OCI-LY7 (cell line): Measurements from ENCODE around the gene ATXN1.

ENCODE experiments used
- EZH2phosphoT487 ChIP-seq: fragments of 200-600 bp; sonication (generic); IDR thresholded peaks from 2 replicates; pipeline ENCODE4 v1.6.1; 2018; ENCODE audit warnings: low read depth, borderline replicate concordance, mild to moderate bottlenecking, mixed run types, antibody characterized with exemption, low read length, moderate library complexity, mixed read lengths
- TF ChIP-seq, protein P1 (sequence below): fragments of 200-600 bp; sonication (generic); conservative IDR thresholded peaks from 2 replicates; pipeline ENCODE4 v1.5.1; 2014; ENCODE audit warnings: mild to moderate bottlenecking, antibody characterized with exemption, low read length, moderate library complexity, mixed read lengths

GRCh38 chr6:16427124-16427523 lies 334.1 kb downstream of the ATXN1 start:
- TF ChIP-seq, protein P1, sequence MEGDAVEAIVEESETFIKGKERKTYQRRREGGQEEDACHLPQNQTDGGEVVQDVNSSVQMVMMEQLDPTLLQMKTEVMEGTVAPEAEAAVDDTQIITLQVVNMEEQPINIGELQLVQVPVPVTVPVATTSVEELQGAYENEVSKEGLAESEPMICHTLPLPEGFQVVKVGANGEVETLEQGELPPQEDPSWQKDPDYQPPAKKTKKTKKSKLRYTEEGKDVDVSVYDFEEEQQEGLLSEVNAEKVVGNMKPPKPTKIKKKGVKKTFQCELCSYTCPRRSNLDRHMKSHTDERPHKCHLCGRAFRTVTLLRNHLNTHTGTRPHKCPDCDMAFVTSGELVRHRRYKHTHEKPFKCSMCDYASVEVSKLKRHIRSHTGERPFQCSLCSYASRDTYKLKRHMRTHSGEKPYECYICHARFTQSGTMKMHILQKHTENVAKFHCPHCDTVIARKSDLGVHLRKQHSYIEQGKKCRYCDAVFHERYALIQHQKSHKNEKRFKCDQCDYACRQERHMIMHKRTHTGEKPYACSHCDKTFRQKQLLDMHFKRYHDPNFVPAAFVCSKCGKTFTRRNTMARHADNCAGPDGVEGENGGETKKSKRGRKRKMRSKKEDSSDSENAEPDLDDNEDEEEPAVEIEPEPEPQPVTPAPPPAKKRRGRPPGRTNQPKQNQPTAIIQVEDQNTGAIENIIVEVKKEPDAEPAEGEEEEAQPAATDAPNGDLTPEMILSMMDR, result no peak
- TF ChIP-seq EZH2phosphoT487, result no peak
